Mesodermal cell (in vitro differentiated cells): Measurements from ENCODE around the gene ITGA7.
A peak's percentile ranks its signal among the peaks of the same experiment; 100 is the strongest.

Source experiments
- H3K27ac ChIP-seq: 2 replicates; pipeline ENCODE4 v1.7.0; 2013; ENCODE audit warnings: mild to moderate bottlenecking, low read depth, low read length, moderate library complexity; ENCODE audit not compliant: severe bottlenecking
- H3K36me3 ChIP-seq: 2 replicates; pipeline ENCODE4 v1.7.1; 2013; ENCODE audit warnings: mild to moderate bottlenecking, low read length, moderate library complexity; ENCODE audit not compliant: control insufficient read depth, insufficient read depth
- H3K4me1 ChIP-seq: one replicate; pipeline ENCODE4 v1.7.1; 2013; ENCODE audit warnings: mild to moderate bottlenecking, low read length; ENCODE audit not compliant: insufficient read depth, control insufficient read depth, poor library complexity, severe bottlenecking
- H3K4me3 ChIP-seq: 2 replicates; pipeline ENCODE4 v1.7.0; 2013; ENCODE audit warnings: low read length, control low read depth, mild to moderate bottlenecking; ENCODE audit not compliant: insufficient read depth, poor library complexity, severe bottlenecking; ENCODE audit errors: extremely low read depth
- H3K9me3 ChIP-seq: 2 replicates; pipeline ENCODE4 v1.7.1; 2013; ENCODE audit warnings: mild to moderate bottlenecking, low read length, moderate library complexity; ENCODE audit not compliant: control insufficient read depth
- WGBS, 2 experiments: methylation state at CpG; one replicate each; pipeline ENCODE4 v1.1.5; 2013; ENCODE audit warnings: missing lambda C conversion rate in 2 of 2; ENCODE audit not compliant: insufficient coverage in 2 of 2; 5-methylcytosine and 5-hydroxymethylcytosine counted together

ITGA7 gene

DNA sequence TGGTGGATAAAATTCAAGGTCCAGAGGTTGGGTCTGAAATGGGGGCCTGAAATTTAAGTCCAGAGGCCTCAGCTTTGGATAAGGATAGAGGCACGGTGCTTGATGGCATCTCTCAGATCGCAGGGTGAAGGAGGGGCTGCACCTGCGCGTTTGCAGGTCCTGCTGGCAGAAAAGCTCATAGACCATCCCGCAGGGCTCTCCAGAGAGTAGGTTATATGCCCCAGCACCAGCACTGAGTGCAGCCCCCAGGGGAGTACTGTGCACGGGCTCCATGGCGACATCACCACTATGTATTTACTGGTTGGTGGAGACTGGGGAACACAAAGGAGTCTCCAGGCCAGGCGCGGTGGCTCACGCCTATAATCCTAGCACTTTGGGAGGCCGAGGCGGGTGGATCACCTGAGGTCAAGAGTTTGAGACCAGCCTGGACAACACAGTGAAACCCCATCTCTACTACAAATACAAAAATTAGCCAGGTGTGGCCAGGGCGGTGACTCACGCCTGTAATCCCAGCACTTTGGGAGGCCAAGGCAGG, 25.4 kb upstream of the ITGA7 start:
- H3K9me3 ChIP-seq: no peaks in the 10 kb centered on the region
- 89 to 93% methylated on average over 9 to 12 of the region's 14 CpGs for WGBS, 2 experiments
- H3K4me3 ChIP-seq: no peak overlapping the region
- peaks cover 15% of the 10 kb centered on the region for H3K4me1 ChIP-seq
- H3K27ac ChIP-seq: no peak overlapping the region
- H3K36me3 ChIP-seq: peaks cover 2% of the 10 kb centered on the region

- Histone ChIP-seq H3K4me1 (peaks cover 10% of the 10 kb centered on the region), H3K4me3 (no peak overlapping the region), H3K27ac (no peak overlapping the region), H3K9me3 (no peaks in the 10 kb centered on the region), H3K36me3 (peaks cover 8% of the 10 kb centered on the region)
- 79 to 86% methylated on average over 1 to 3 of the region's 4 CpGs for WGBS, 2 experiments
Observed at GRCh38 chr12:55732288-55732687, 24.6 kb upstream of the ITGA7 start.

- H3K9me3 ChIP-seq: no peaks in the 10 kb centered on the region
- peaks cover 30% of the 10 kb centered on the region for H3K36me3 ChIP-seq
- 11 to 13% methylated on average over 13 to 14 of the region's 19 CpGs for WGBS, 2 experiments
- H3K27ac ChIP-seq: peak overlapping the region; percentile 96
- peak overlapping the region; percentile 88 for H3K4me3 ChIP-seq
- H3K4me1 ChIP-seq: peaks cover 16% of the 10 kb centered on the region
Observed at GRCh38 chr12:55729819-55730818, 22.4 kb upstream of the ITGA7 start.

DNA sequence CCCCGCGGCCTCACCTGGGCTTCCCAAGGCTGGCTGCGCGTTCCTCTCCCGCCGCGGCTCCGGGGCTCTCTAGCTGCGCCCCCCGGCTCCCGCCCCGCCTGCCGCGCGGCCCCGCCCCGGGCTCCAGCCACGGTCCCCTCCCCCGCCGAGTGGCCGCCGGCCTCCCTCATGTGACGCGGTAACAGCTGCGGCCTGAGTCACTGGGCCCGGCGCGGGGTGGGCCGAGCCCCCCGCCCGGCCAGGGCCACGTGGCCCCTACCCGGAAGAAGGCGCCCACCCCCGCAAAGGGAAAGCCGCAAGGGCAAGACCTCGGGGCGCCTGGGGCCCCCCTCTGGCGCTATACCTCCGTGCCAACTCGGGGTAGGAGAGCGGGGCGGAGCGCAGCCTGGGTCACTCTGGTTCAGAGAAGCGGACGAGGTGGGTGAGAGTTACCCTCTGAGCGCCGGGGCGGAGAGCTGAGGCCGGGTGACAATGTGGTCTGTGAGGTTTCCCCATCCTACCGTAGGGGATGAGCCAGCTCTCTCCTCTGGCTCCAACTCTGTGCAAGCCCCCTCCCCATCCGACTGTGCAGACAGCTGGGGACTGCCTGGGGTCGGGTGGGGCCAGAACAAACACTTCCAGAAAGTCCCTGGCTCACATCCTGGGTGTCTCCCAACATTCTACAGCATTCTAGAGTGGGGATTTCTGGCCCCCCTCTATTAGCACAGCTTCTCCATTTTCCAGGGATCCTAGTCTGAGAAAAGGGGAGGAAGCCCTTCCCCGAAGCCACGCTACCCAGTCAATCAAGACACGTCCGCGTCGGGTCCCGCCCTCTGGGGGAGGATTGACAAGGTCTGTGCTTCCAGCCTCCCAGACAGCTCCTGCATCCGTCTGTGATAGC, 21.5 kb upstream of the ITGA7 start, which contains the start of gene CD63:
Gene CD63 (minus strand): TSS at position 71 of the 880 bp plus-strand sequence. CDS start 668 bp downstream, outside the sequence.
- peak within 1 kb of the TSS; percentile 96 for H3K27ac ChIP-seq
- 0% methylated on average over 36 to 45 of the region's 61 CpGs for whole genome bisulfite sequencing, 2 experiments
- peaks cover 39% of the 10 kb centered on the region for H3K36me3 ChIP-seq
- peak within 1 kb of the TSS; percentile 88 for H3K4me3 ChIP-seq
- no peaks in the 10 kb centered on the region for H3K9me3 ChIP-seq
- H3K4me1 ChIP-seq: peaks cover 16% of the 10 kb centered on the region

GRCh38 chr12:55728186-55728938, 20.7 kb upstream of the ITGA7 start:
- peaks cover 16% of the 10 kb centered on the region for H3K4me1 ChIP-seq
- H3K4me3 ChIP-seq: peak overlapping the region; percentile 88
- no peaks in the 10 kb centered on the region for H3K9me3 ChIP-seq
- WGBS, 2 experiments: 0% methylated on average over 27 to 41 of the region's 61 CpGs
- peaks cover 47% of the 10 kb centered on the region for H3K36me3 ChIP-seq
- peak overlapping the region; percentile 96 for H3K27ac ChIP-seq

DNA sequence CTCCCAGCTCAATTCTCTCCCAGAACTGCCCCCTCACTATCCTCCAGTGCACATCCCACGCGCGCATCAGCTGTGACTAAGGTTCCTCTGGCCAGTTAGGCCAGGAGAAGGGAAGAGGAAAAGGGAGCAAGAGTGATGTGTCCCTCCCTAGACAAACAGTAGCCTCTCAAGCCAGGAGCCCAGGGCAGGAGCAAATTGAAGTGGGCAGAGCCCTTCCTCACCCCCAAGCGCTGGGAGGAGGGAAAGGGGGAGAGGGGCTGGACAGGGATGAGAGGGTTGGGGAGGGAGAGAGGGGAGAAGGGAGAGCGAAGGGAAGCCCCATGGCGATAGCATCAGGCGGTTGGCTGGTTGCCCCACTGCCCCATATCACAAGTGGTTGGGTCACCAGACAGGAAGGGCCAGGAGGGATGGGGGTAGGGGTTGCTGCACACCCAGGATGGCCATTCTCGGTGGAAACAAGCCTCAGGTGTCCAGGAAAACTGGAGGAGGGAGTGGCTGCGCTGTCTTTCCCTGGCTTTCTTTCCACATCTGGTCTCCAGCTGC, 20.0 kb upstream of the ITGA7 start:
- H3K27ac ChIP-seq: peak overlapping the region; percentile 96

GRCh38 chr12:55726971-55727370, 19.3 kb upstream of the ITGA7 start:
- peak overlapping the region; percentile 88 for H3K4me3 ChIP-seq
- WGBS, 2 experiments: 80% methylated on average over 7 to 8 of the region's 10 CpGs
- H3K27ac ChIP-seq: no peak overlapping the region
- peaks cover 57% of the 10 kb centered on the region for H3K36me3 ChIP-seq
- H3K4me1 ChIP-seq: peaks cover 16% of the 10 kb centered on the region
- H3K9me3 ChIP-seq: no peaks in the 10 kb centered on the region

More for the DNA sequence above, 20.0 kb upstream of the ITGA7 start:
- Histone ChIP-seq H3K9me3 (no peaks in the 10 kb centered on the region), H3K4me1 (peaks cover 16% of the 10 kb centered on the region), H3K36me3 (peaks cover 53% of the 10 kb centered on the region), H3K4me3 (peak overlapping the region; percentile 88)
- 0 to 9% methylated on average over 3 to 4 of the region's 9 CpGs for WGBS, 2 experiments

DNA sequence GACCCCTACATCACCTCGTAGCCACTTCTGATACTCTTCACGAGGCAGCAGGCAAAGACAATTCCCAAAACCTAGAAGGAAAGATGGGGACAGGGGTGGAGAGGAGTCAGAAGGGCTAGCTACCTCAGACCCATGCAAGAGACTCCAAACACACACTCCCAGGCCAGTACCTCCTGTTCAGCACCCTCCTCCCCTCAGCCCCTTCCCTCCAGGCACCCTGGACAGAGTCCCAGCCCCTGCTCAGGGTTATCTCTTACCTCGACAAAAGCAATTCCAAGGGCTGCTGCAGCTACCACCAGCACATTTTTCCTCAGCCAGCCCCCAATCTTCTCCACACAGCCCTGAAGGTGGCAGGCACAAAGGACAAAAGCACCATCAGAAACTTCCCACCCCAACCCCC, 17.9 kb upstream of the ITGA7 start:
- Histone ChIP-seq H3K9me3 (no peaks in the 10 kb centered on the region), H3K36me3 (peaks cover 56% of the 10 kb centered on the region), H3K27ac (no peak overlapping the region), H3K4me3 (no peak overlapping the region), H3K4me1 (peaks cover 13% of the 10 kb centered on the region)
- 68% methylated on average over 2 of the region's 3 CpGs; no CpG with 5 or more reads in 1 of the 2 experiments for WGBS, 2 experiments

GRCh38 chr12:55724940-55725309, 17.2 kb upstream of the ITGA7 start:
- Histone ChIP-seq H3K27ac (no peak overlapping the region), H3K4me3 (no peak overlapping the region), H3K9me3 (no peaks in the 10 kb centered on the region), H3K36me3 (peaks cover 56% of the 10 kb centered on the region), H3K4me1 (peaks cover 13% of the 10 kb centered on the region)
- WGBS, 2 experiments: 86 to 91% methylated on average over 3 of the region's 3 CpGs
